Liver (tissue), 3 donors: ENCODE results near the gene GALNT14.

Experiments used
- CTCF ChIP-seq: fragments of 150-350 bp; IDR thresholded peaks from 2 replicates; pipeline ENCODE4 v1.5.1; 2017; ENCODE audit warnings: improper control_type of control experiment, low read depth, low read length; ENCODE audit not compliant: missing input control
- MAX ChIP-seq: IDR thresholded peaks from 2 replicates; pipeline ENCODE4 v1.6.1; 2016; ENCODE audit warnings: antibody characterized with exemption
- RAD21 ChIP-seq, 2 donors: IDR thresholded peaks; 2 replicates each; pipeline ENCODE4 v1.6.1; 2016; ENCODE audit warnings: antibody characterized with exemption in 2 of 2, mild to moderate bottlenecking in 2 of 2
- REST ChIP-seq: IDR thresholded peaks from 2 replicates; pipeline ENCODE4 v1.6.1; 2016; ENCODE audit warnings: antibody characterized with exemption, mild to moderate bottlenecking
- TAF1 ChIP-seq: conservative IDR thresholded peaks from 2 replicates; pipeline ENCODE4 v1.6.1; 2016; ENCODE audit warnings: antibody characterized with exemption, mild to moderate bottlenecking
- donor health status: healthy.
- donor health status: healthy.

GRCh38 chr2:31055938-31056337, 82.3 kb downstream of the GALNT14 start:
- no peak for TF ChIP-seq MAX
- TF ChIP-seq CTCF: no peak
- no peak for TF ChIP-seq RAD21 (IDR thresholded peaks at IDR 0.05)
- no peak for TF ChIP-seq TAF1
- no peak for TF ChIP-seq REST
